A549 (cell line): ENCODE results near the gene FOSL2.

Source experiments
- CHD2 ChIP-seq: fragments of 150-350 bp; IDR thresholded peaks from 2 replicates; pipeline ENCODE4 v1.6.1; 2014; ENCODE audit warnings: low read length; ENCODE audit not compliant: partially characterized antibody
- CTCF ChIP-seq: fragments of >200 bp; sonication (Bioruptor Twin); formaldehyde crosslinking; IDR thresholded peaks from 3 replicates; pipeline ENCODE4 v1.5.1; 2016
- EP300 ChIP-seq, 2 experiments: fragments of >200 bp; sonication (Bioruptor Twin); formaldehyde crosslinking; IDR thresholded peaks; 2 replicates in 1 of 2; 3 replicates in 1 of 2; pipeline ENCODE4 v1.6.1; 2016 to 2017
- ESRRA ChIP-seq: fragments of 150-350 bp; IDR thresholded peaks from 2 replicates; pipeline ENCODE4 v1.6.1; 2014; ENCODE audit warnings: mild to moderate bottlenecking, low read length, borderline replicate concordance
- HDAC2 ChIP-seq: fragments of 200-600 bp; sonication (generic); IDR thresholded peaks from 2 replicates; pipeline ENCODE4 v1.6.1; 2016
- JUN ChIP-seq, 2 experiments: fragments of >200 bp; sonication (Bioruptor Twin); formaldehyde crosslinking; IDR thresholded peaks; 2 replicates in 1 of 2; 3 replicates in 1 of 2; pipeline ENCODE4 v1.6.1; 2016 to 2017
- MAX ChIP-seq: IDR thresholded peaks from 2 replicates; pipeline ENCODE4 v1.6.1; 2012
- NR3C1 ChIP-seq: fragments of >200 bp; sonication (Bioruptor Twin); formaldehyde crosslinking; IDR thresholded peaks from 3 replicates; pipeline ENCODE4 v1.6.1; 2017
- PHF8 ChIP-seq: fragments of 200-600 bp; sonication (generic); IDR thresholded peaks from 2 replicates; pipeline ENCODE4 v1.6.1; 2016; ENCODE audit warnings: low read depth, mild to moderate bottlenecking, antibody characterized with exemption, moderate library complexity, borderline replicate concordance
- POLR2A ChIP-seq: IDR thresholded peaks from 2 replicates; pipeline ENCODE4 v1.6.1; 2012; ENCODE audit warnings: mild to moderate bottlenecking, low read length
- RAD21 ChIP-seq, 2 experiments: fragments of >200 bp in 1 of 2; sonication (Bioruptor Twin) in 1 of 2; formaldehyde crosslinking in 1 of 2; IDR thresholded peaks in 1 of 2; conservative IDR thresholded peaks in 1 of 2; 2 replicates in 1 of 2; 3 replicates in 1 of 2; pipeline ENCODE4 v1.6.1; 2012 to 2018; ENCODE audit warnings: inconsistent platforms in 1 of 2
- TF ChIP-seq, protein P1 (sequence below): fragments of 450-650 bp; IDR thresholded peaks from 2 replicates; pipeline ENCODE4 v1.6.1; 2014; ENCODE audit warnings: antibody characterized with exemption
- TF ChIP-seq, protein P2 (sequence below): fragments of >200 bp; sonication (Bioruptor Twin); formaldehyde crosslinking; IDR thresholded peaks from 3 replicates; pipeline ENCODE4 v1.6.1; 2016

DNA sequence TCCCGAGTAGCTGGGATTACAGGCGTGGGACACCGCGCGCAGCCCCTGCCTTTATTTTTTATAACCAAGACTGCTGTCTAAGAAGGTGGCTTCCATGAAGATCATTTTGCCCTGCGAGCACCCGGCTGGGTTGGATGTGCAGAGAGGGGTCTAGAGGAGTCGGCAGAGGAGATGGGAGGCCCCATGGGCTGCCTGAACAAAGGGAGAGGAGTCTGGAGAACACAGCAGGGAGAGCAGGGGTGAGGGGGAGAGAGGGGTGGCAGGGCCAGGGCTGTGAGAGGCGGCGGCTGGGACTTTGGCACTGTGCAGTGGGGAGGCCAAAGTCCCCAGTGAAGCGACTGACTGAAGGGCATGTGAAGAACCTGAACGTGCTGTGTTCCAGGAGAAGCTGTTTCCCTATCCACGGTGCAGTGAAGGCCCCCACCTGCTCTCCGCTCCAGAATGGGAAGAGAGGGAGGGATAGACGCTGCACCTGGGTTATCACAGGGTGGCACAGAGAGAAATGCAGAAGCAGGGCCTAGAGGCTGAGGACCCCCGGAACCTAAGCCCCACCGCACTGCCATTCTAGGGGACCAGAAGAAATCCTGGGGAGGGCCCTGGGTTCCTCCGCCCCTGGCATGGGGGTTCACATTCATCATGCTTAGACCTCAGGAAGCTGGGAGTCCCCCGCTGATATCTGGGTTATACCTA lies 24.8 kb upstream of the FOSL2 start:
- TF ChIP-seq CTCF (no peak), RAD21 (conservative IDR thresholded peaks at IDR 0.05 in 1 of 2, IDR thresholded peaks at IDR 0.05 in 1 of 2) (no peak), JUN (IDR thresholded peaks at IDR 0.05) (no peak), CHD2 (no peak), POLR2A (no peak), NR3C1 (no peak), PHF8 (no peak), ESRRA (no peak), EP300 (IDR thresholded peaks at IDR 0.05) (no peak), HDAC2 (no peak), MAX (no peak)
- TF ChIP-seq, protein P1, sequence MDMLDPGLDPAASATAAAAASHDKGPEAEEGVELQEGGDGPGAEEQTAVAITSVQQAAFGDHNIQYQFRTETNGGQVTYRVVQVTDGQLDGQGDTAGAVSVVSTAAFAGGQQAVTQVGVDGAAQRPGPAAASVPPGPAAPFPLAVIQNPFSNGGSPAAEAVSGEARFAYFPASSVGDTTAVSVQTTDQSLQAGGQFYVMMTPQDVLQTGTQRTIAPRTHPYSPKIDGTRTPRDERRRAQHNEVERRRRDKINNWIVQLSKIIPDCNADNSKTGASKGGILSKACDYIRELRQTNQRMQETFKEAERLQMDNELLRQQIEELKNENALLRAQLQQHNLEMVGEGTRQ = no peak
- TF ChIP-seq, protein P2, sequence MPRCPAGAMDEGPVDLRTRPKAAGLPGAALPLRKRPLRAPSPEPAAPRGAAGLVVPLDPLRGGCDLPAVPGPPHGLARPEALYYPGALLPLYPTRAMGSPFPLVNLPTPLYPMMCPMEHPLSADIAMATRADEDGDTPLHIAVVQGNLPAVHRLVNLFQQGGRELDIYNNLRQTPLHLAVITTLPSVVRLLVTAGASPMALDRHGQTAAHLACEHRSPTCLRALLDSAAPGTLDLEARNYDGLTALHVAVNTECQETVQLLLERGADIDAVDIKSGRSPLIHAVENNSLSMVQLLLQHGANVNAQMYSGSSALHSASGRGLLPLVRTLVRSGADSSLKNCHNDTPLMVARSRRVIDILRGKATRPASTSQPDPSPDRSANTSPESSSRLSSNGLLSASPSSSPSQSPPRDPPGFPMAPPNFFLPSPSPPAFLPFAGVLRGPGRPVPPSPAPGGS = no peak
